HepG2 (cell line): ENCODE data around the gene TENT4B. TPM values are rescaled to one million over a fixed set of nuclear protein-coding genes. Genes with fewer than 3 reads are reported as not detected.

ENCODE experiments used
- ELF3 ChIP-seq: IDR thresholded peaks from 2 replicates; pipeline ENCODE4 v1.6.1; 2016; ENCODE audit warnings: missing genetic modification reagents, missing compliant biosample characterization
- FOSL2 ChIP-seq: sonication (generic); formaldehyde crosslinking; IDR thresholded peaks from 2 replicates; pipeline ENCODE4 v1.4.0; 2020; ENCODE audit warnings: missing genetic modification reagents
- GATAD1 ChIP-seq: IDR thresholded peaks from 2 replicates; pipeline ENCODE4 v1.6.1; 2016; ENCODE audit warnings: missing genetic modification reagents, missing compliant biosample characterization
- HIVEP1 ChIP-seq: sonication (generic); formaldehyde crosslinking; IDR thresholded peaks from 2 replicates; pipeline ENCODE4 v1.4.0; 2020; ENCODE audit warnings: mild to moderate bottlenecking, missing genetic modification reagents
- KDM2A ChIP-seq: sonication (generic); formaldehyde crosslinking; IDR thresholded peaks from 2 replicates; pipeline ENCODE4 v1.4.0; 2020; ENCODE audit warnings: low read depth, missing genetic modification reagents, borderline replicate concordance
- MEIS1 ChIP-seq: sonication (generic); formaldehyde crosslinking; IDR thresholded peaks from 2 replicates; pipeline ENCODE4 v1.9.0; 2021; ENCODE audit warnings: mild to moderate bottlenecking, missing genetic modification reagents, moderate library complexity, borderline replicate concordance
- MTF2 ChIP-seq: sonication (generic); formaldehyde crosslinking; IDR thresholded peaks from 2 replicates; pipeline ENCODE4 v1.5.0; 2020; ENCODE audit warnings: missing genetic modification reagents, borderline replicate concordance
- RAD21 ChIP-seq: fragments of 450-650 bp; formaldehyde crosslinking; IDR thresholded peaks from 2 replicates; pipeline ENCODE4 v1.5.0; 2020; ENCODE audit warnings: mild to moderate bottlenecking
- RFX1 ChIP-seq: fragments of 450-650 bp; IDR thresholded peaks from 2 replicates; pipeline ENCODE4 v1.6.1; 2017
- SKI ChIP-seq: fragments of 450-650 bp; IDR thresholded peaks from one replicate; pipeline ENCODE4 v1.6.1; 2018; ENCODE audit warnings: mild to moderate bottlenecking; ENCODE audit not compliant: partially characterized antibody
- STAG1 ChIP-seq: sonication (generic); formaldehyde crosslinking; IDR thresholded peaks from 2 replicates; pipeline ENCODE4 v1.4.0; 2020; ENCODE audit warnings: missing genetic modification reagents
- XRCC5 ChIP-seq: fragments of 200-400 bp; formaldehyde crosslinking; optimal IDR thresholded peaks from 2 replicates; pipeline ENCODE3; 2017; ENCODE audit warnings: mild to moderate bottlenecking, low read length
- YEATS2 ChIP-seq: sonication (generic); formaldehyde crosslinking; IDR thresholded peaks from 2 replicates; pipeline ENCODE4 v1.4.0; 2020; ENCODE audit warnings: missing genetic modification reagents, borderline replicate concordance
- ZBTB1 ChIP-seq: sonication (generic); formaldehyde crosslinking; IDR thresholded peaks from 2 replicates; pipeline ENCODE4 v1.4.0; 2020; ENCODE audit warnings: missing genetic modification reagents, borderline replicate concordance
- ZBTB42 ChIP-seq: sonication (generic); formaldehyde crosslinking; IDR thresholded peaks from 2 replicates; pipeline ENCODE4 v1.5.0; 2020; ENCODE audit warnings: mild to moderate bottlenecking, missing genetic modification reagents
- ZFY ChIP-seq: sonication (generic); formaldehyde crosslinking; IDR thresholded peaks from 2 replicates; pipeline ENCODE4 v1.4.0; 2020; ENCODE audit warnings: missing genetic modification reagents
- ZNF124 ChIP-seq: sonication (generic); formaldehyde crosslinking; IDR thresholded peaks from 2 replicates; pipeline ENCODE4 v1.4.0; 2020; ENCODE audit warnings: missing genetic modification reagents
- ZNF235 ChIP-seq: sonication (generic); formaldehyde crosslinking; IDR thresholded peaks from 2 replicates; pipeline ENCODE4 v1.8.1; 2023; ENCODE audit warnings: mild to moderate bottlenecking, missing genetic modification reagents, borderline replicate concordance
- ZNF274 ChIP-seq: sonication (generic); formaldehyde crosslinking; IDR thresholded peaks from 2 replicates; pipeline ENCODE4 v1.5.1; 2020; ENCODE audit warnings: mild to moderate bottlenecking, missing genetic modification reagents
- ZNF33B ChIP-seq: sonication (generic); formaldehyde crosslinking; IDR thresholded peaks from 2 replicates; pipeline ENCODE4 v1.5.1; 2020; ENCODE audit warnings: mild to moderate bottlenecking, missing genetic modification reagents
- ZNF788 ChIP-seq: sonication (generic); formaldehyde crosslinking; IDR thresholded peaks from 2 replicates; pipeline ENCODE4 v1.5.0; 2020; ENCODE audit warnings: mild to moderate bottlenecking, missing genetic modification reagents, borderline replicate concordance
- ZSCAN29 ChIP-seq: sonication (generic); formaldehyde crosslinking; conservative IDR thresholded peaks from 2 replicates; pipeline ENCODE4 v1.4.0; 2020; ENCODE audit warnings: mild to moderate bottlenecking, missing genetic modification reagents
- polyA plus RNA-seq, 8 experiments: library from polyadenylated mRNA; depleted of rRNA in 3 of 8; stranded (reverse) in 7 of 8; unstranded in 1 of 8; fragments of >200 nt; fragmentation: Illumina TruSeq in 4 of 8; extraction: Trizol in 4 of 8; gene quantifications; 2 replicates each; pipeline versions ENCODE4 v1.2.1 to v1.2.3, GENCODE V29; 2011 to 2016; ENCODE audit warnings: low read depth in 4 of 8, missing spikeins in 1 of 8, mixed read lengths in 1 of 8; ENCODE audit not compliant: insufficient read depth in 1 of 8
- total RNA-seq, 5 experiments: library from RNA; depleted of rRNA; stranded (reverse); fragments of >200 nt; fragmentation: Illumina TruSeq; extraction: Trizol; gene quantifications; 2 replicates each; pipeline ENCODE4 v1.2.3, GENCODE V29; 2016; ENCODE audit warnings: low read depth in 1 of 5
- TF ChIP-seq, protein P1 (sequence below): sonication (generic); IDR thresholded peaks from 2 replicates; pipeline ENCODE4 v1.6.1; 2016; ENCODE audit warnings: low read depth, borderline replicate concordance
- TF ChIP-seq, protein P2 (sequence below): sonication (generic); formaldehyde crosslinking; IDR thresholded peaks from 2 replicates; pipeline ENCODE4 v1.9.0; 2022; ENCODE audit warnings: missing genetic modification reagents, mild to moderate bottlenecking, borderline replicate concordance
- TF ChIP-seq, protein P3 (sequence below): sonication (generic); formaldehyde crosslinking; IDR thresholded peaks from 2 replicates; pipeline ENCODE4 v1.5.0; 2020; ENCODE audit warnings: missing genetic modification reagents
- TF ChIP-seq, protein P4 (sequence below): sonication (generic); formaldehyde crosslinking; IDR thresholded peaks from 2 replicates; pipeline ENCODE4 v1.4.0; 2020; ENCODE audit warnings: low read depth, mild to moderate bottlenecking, missing genetic modification reagents

Gene TENT4B
- total and polyA plus RNA-seq, 2 of the 13 experiments (the other 11 are each of a cell fraction or from before 2014, with no cell fraction given), result 15.0 to 32.8 TPM

DNA sequence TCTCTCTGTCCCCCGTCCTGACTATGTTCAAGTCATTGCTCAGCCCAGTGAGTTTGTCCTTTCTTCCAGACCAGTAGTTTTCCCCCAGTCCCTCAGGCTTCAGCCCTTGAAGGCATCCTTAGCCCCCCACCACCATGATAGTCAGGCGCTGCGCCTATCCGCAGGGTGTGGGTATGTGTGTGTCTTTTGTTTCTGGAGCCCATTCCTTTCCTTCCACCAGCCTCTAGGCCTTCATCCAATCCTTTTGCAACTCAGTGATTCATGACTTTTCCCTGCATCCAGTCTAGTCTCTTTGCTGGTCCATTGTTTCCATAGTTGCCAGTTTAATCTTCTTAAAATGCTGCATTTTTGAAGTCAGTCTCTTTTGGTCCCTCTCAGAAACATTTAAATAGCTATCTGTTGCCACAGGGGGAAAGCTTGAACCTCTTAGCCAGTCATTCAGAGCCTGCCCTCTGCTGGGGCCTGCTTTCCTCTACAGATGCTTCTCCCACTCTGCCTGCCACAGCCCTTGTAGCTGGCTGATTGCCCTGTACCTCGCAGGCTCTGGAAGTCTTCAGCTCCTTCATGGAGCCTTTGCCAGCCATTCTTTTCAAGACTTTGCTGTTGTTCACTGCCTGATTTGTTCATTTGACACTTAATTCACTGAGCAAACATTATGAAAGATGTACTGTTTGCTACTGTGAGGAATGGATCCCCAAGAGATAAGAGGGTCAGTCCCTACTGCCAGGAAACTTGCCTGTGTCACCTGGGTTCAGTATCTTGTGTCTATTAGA, 57.3 kb downstream of the TENT4B start (continued):
- TF ChIP-seq ZNF235, result peak; percentile 78; the same call in 1 of the 2 replicates
- TF ChIP-seq ZSCAN29, result no peak
- peak; percentile 50 for TF ChIP-seq FOSL2 (CRISPR knock-in tag)
- TF ChIP-seq ZBTB42, result no peak
- TF ChIP-seq, protein P1, sequence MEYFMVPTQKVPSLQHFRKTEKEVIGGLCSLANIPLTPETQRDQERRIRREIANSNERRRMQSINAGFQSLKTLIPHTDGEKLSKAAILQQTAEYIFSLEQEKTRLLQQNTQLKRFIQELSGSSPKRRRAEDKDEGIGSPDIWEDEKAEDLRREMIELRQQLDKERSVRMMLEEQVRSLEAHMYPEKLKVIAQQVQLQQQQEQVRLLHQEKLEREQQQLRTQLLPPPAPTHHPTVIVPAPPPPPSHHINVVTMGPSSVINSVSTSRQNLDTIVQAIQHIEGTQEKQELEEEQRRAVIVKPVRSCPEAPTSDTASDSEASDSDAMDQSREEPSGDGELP, result peak; percentile 19; the same call in 1 of the 2 replicates
- TF ChIP-seq, protein P2, sequence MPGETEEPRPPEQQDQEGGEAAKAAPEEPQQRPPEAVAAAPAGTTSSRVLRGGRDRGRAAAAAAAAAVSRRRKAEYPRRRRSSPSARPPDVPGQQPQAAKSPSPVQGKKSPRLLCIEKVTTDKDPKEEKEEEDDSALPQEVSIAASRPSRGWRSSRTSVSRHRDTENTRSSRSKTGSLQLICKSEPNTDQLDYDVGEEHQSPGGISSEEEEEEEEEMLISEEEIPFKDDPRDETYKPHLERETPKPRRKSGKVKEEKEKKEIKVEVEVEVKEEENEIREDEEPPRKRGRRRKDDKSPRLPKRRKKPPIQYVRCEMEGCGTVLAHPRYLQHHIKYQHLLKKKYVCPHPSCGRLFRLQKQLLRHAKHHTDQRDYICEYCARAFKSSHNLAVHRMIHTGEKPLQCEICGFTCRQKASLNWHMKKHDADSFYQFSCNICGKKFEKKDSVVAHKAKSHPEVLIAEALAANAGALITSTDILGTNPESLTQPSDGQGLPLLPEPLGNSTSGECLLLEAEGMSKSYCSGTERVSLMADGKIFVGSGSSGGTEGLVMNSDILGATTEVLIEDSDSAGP, result peak; percentile 50; the same call in 1 of the 2 replicates
- no peak for TF ChIP-seq ZNF33B (CRISPR knock-in tag)
- 0 out of 2 replicates have a peak, but pooled peaks have one; percentile 7 for TF ChIP-seq ZNF274 (CRISPR knock-in tag)
- TF ChIP-seq XRCC5, result peak; percentile 83
- TF ChIP-seq MTF2 (CRISPR knock-in tag), result no peak
- TF ChIP-seq ZNF788 (CRISPR knock-in tag), result peak; percentile 18; the same call in 1 of the 2 replicates
- no peak for TF ChIP-seq RFX1
- peak; percentile 55; the same call in 1 of the 2 replicates for TF ChIP-seq ZNF124 (CRISPR knock-in tag)
- TF ChIP-seq, protein P3, sequence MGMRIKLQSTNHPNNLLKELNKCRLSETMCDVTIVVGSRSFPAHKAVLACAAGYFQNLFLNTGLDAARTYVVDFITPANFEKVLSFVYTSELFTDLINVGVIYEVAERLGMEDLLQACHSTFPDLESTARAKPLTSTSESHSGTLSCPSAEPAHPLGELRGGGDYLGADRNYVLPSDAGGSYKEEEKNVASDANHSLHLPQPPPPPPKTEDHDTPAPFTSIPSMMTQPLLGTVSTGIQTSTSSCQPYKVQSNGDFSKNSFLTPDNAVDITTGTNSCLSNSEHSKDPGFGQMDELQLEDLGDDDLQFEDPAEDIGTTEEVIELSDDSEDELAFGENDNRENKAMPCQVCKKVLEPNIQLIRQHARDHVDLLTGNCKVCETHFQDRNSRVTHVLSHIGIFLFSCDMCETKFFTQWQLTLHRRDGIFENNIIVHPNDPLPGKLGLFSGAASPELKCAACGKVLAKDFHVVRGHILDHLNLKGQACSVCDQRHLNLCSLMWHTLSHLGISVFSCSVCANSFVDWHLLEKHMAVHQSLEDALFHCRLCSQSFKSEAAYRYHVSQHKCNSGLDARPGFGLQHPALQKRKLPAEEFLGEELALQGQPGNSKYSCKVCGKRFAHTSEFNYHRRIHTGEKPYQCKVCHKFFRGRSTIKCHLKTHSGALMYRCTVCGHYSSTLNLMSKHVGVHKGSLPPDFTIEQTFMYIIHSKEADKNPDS (CRISPR knock-in tag), result no peak
- TF ChIP-seq HIVEP1 (CRISPR knock-in tag), result peak; percentile 50; the same call in 1 of the 2 replicates
- TF ChIP-seq SKI, result no peak
- TF ChIP-seq ZFY (CRISPR knock-in tag), result 0 out of 2 replicates have a peak, but pooled peaks have one; percentile 18
- TF ChIP-seq ZBTB1 (CRISPR knock-in tag), result no peak
- peak; percentile 91 for TF ChIP-seq STAG1 (CRISPR knock-in tag)
- TF ChIP-seq RAD21 (CRISPR knock-in tag), result peak; percentile 92
- 0 out of 2 replicates have a peak, but pooled peaks have one; percentile 58 for TF ChIP-seq KDM2A (CRISPR knock-in tag)
- TF ChIP-seq GATAD1, result 0 out of 2 replicates have a peak, but pooled peaks have one; percentile 34
- peak; percentile 43; the same call in 1 of the 2 replicates for TF ChIP-seq ELF3 (CRISPR knock-in tag)
- TF ChIP-seq, protein P4, sequence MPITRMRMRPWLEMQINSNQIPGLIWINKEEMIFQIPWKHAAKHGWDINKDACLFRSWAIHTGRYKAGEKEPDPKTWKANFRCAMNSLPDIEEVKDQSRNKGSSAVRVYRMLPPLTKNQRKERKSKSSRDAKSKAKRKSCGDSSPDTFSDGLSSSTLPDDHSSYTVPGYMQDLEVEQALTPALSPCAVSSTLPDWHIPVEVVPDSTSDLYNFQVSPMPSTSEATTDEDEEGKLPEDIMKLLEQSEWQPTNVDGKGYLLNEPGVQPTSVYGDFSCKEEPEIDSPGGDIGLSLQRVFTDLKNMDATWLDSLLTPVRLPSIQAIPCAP (CRISPR knock-in tag), result no peak
- 0 out of 2 replicates have a peak, but pooled peaks have one; percentile 39 for TF ChIP-seq YEATS2 (CRISPR knock-in tag)
- 0 out of 2 replicates have a peak, but pooled peaks have one; percentile 40 for TF ChIP-seq MEIS1
